HG02678 (cell line): Measurements from ENCODE around the gene RPL18A.

Source experiments
- ATAC-seq: cut with Tn5 transposase; IDR thresholded peaks from one replicate; pipeline ENCODE4 v1.9.1; 2021; ENCODE audit warnings: mild to moderate bottlenecking, moderate library complexity; ENCODE audit not compliant: unreplicated experiment

Gene RPL18A

DNA sequence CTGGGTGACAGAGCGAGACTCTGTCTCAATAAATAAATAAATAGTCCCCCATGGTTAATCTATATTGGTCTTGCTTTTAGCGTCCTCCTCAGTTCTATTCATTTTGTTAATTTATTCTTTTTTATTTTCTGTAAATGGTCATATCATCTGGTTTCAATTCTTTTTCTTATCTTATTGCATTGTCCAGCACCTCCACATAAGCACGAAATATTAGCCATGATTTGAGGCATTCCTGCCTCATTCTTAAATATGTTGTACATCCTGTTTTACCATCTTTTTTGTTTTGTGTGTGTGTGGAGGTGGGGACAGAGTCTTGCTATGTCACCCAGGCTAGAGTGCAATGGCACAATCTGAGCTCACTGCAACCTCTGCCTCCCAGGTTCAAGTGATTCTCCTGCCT is 48.5 kb downstream of the RPL18A start:
- ATAC-seq, result no peak

- no peak for ATAC-seq
These were observed 49.5 kb downstream of the RPL18A start for GRCh38 chr19:17909003-17909732.

DNA sequence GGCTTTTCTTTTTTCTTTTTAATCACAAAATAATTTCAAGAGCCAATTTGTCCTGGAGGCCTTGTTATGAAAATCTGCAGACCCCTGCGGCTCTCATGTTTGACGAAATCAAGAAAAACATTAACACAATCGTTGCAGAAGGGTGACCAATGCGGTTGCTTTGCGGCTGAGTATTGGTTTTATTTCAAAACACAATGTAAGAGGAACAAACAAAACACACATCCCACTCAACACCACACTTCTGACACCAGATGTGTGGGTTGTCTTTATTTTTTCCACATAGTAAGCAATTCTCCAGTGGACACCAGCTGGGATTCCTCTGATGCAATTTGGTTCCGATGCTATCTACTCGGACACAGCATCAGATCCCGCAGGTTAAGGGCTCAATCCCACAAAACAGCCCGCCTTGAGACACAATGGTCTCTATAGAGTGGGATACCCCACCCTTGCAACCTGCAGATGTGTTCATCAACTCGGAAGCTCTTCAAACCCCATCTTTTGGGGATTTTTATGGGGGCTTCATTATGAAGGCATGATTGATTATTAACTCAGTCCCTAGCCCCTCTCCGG is 51.2 kb downstream of the RPL18A start:
- no peak for ATAC-seq
